ENCODE results near the gene ANXA2R. TPM values are rescaled to one million over a fixed set of nuclear protein-coding genes. Genes with fewer than 3 reads are reported as not detected.
A peak's percentile ranks its signal among the peaks of the same experiment; 100 is the strongest.

The ANXA2R gene
- total and polyA plus RNA-seq, 2 of the 13 experiments (the other 11 are each of a cell fraction or from before 2014, with no cell fraction given) = 0.95 to 1.3 TPM

DNA sequence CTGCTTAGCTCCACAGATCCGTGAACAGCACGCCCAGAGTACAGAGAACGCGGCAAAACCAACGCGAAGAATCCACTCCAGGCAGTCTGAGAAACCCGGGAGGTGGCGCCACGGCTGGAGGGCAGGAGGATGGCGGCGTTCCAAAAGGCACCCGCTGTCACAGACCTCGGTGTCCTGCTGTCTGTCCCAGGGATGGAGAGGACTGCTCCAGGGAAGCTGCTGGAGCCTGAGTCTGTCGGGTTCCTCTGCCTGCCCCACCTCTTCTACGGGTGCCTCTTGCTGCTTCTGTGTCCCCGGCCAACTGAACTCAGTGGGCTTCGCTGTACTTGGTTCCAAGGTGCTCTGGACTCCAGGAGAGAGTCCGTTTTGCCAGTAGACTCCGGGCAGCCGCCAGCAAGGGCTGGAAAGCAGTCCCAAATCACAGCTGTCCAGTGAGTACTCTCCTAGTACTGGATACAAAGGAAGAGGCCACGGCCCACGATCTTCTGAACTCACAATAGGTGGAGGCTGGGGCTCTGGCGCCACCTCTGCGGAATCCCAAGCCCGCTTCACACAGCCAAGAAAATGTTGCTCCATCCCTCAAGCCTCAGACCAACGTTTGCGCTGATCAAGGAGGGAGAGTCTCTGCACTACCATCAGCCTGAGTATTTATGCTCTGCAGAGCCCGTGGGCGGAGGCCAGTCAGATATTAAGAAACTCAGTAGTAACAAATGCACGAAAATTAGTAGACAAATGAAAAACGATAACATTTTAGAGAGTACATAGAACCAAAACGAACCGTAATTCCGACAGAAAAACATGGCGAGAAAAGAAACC lies 440 bp downstream of the ANXA2R start (continued):
- TF ChIP-seq, protein P1, sequence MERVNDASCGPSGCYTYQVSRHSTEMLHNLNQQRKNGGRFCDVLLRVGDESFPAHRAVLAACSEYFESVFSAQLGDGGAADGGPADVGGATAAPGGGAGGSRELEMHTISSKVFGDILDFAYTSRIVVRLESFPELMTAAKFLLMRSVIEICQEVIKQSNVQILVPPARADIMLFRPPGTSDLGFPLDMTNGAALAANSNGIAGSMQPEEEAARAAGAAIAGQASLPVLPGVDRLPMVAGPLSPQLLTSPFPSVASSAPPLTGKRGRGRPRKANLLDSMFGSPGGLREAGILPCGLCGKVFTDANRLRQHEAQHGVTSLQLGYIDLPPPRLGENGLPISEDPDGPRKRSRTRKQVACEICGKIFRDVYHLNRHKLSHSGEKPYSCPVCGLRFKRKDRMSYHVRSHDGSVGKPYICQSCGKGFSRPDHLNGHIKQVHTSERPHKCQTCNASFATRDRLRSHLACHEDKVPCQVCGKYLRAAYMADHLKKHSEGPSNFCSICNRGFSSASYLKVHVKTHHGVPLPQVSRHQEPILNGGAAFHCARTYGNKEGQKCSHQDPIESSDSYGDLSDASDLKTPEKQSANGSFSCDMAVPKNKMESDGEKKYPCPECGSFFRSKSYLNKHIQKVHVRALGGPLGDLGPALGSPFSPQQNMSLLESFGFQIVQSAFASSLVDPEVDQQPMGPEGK (CRISPR knock-in tag; IDR thresholded peaks at IDR 0.05) = no peak
- TF ChIP-seq SRSF4 (IDR thresholded peaks at IDR 0.05; ENCODE audit: low read depth, low read length, poor library complexity, severe bottlenecking) (no peak), AGO2 (optimal IDR thresholded peaks at IDR 0.05; ENCODE audit: low read depth, low read length) (no peak), KDM1A (CRISPR knock-in tag; IDR thresholded peaks at IDR 0.05) (no peak), REPIN1 (CRISPR knock-in tag; IDR thresholded peaks at IDR 0.05; ENCODE audit: borderline replicate concordance, low read depth) (peak; percentile 61; the same call in 1 of the 2 replicates), SNAPC2 (CRISPR knock-in tag; IDR thresholded peaks at IDR 0.05) (no peak), ZSCAN30 (CRISPR knock-in tag; IDR thresholded peaks at IDR 0.05) (no peak), SUZ12 (IDR thresholded peaks at IDR 0.05; ENCODE audit: low read depth, low read length) (no peak), ZNF546 (CRISPR knock-in tag; conservative IDR thresholded peaks at IDR 0.05) (no peak), ZNF572 (CRISPR knock-in tag; IDR thresholded peaks at IDR 0.05) (no peak), NFIC (IDR thresholded peaks at IDR 0.05; ENCODE audit: low read length) (peak; percentile 47; the same call in 1 of the 2 replicates), NFRKB (IDR thresholded peaks at IDR 0.05) (no peak), CBX5 (CRISPR knock-in tag; IDR thresholded peaks at IDR 0.05; ENCODE audit: borderline replicate concordance) (no peak)
- TF ChIP-seq, protein P2, sequence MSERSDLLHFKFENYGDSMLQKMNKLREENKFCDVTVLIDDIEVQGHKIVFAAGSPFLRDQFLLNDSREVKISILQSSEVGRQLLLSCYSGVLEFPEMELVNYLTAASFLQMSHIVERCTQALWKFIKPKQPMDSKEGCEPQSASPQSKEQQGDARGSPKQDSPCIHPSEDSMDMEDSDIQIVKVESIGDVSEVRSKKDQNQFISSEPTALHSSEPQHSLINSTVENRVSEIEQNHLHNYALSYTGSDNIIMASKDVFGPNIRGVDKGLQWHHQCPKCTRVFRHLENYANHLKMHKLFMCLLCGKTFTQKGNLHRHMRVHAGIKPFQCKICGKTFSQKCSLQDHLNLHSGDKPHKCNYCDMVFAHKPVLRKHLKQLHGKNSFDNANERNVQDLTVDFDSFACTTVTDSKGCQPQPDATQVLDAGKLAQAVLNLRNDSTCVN (CRISPR knock-in tag; IDR thresholded peaks at IDR 0.05; ENCODE audit: borderline replicate concordance) = no peak
- TF ChIP-seq, protein P3, sequence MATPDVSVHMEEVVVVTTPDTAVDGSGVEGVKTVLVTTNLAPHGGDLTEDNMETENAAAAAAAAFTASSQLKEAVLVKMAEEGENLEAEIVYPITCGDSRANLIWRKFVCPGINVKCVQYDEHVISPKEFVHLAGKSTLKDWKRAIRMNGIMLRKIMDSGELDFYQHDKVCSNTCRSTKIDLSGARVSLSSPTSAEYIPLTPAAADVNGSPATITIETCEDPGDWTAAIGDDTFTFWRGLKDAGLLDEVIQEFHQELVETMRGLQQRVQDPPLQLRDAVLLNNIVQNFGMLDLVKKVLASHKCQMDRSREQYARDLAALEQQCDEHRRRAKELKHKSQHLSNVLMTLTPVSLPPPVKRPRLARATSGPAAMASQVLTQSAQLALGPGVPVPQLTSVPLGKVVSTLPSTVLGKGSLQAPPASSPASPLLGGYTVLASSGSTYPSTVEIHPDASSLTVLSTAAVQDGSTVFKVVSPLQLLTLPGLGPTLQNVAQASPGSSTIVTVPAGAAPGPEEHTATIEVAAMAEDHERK (CRISPR knock-in tag; IDR thresholded peaks at IDR 0.05; ENCODE audit: low read depth) = no peak
- TF ChIP-seq, protein P4, sequence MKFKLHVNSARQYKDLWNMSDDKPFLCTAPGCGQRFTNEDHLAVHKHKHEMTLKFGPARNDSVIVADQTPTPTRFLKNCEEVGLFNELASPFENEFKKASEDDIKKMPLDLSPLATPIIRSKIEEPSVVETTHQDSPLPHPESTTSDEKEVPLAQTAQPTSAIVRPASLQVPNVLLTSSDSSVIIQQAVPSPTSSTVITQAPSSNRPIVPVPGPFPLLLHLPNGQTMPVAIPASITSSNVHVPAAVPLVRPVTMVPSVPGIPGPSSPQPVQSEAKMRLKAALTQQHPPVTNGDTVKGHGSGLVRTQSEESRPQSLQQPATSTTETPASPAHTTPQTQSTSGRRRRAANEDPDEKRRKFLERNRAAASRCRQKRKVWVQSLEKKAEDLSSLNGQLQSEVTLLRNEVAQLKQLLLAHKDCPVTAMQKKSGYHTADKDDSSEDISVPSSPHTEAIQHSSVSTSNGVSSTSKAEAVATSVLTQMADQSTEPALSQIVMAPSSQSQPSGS (CRISPR knock-in tag; IDR thresholded peaks at IDR 0.05) = no peak
- TF ChIP-seq, protein P5, sequence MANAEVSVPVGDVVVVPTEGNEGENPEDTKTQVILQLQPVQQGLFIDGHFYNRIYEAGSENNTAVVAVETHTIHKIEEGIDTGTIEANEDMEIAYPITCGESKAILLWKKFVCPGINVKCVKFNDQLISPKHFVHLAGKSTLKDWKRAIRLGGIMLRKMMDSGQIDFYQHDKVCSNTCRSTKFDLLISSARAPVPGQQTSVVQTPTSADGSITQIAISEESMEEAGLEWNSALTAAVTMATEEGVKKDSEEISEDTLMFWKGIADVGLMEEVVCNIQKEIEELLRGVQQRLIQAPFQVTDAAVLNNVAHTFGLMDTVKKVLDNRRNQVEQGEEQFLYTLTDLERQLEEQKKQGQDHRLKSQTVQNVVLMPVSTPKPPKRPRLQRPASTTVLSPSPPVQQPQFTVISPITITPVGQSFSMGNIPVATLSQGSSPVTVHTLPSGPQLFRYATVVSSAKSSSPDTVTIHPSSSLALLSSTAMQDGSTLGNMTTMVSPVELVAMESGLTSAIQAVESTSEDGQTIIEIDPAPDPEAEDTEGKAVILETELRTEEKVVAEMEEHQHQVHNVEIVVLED (CRISPR knock-in tag; IDR thresholded peaks at IDR 0.05; ENCODE audit: borderline replicate concordance) = no peak
